Lower leg skin (tissue), 4 donors: ENCODE results near the gene AJAP1. TPM values are rescaled to one million over a fixed set of nuclear protein-coding genes. Genes with fewer than 3 reads are reported as not detected.

ENCODE experiments used
- DNase-seq, 2 donors: peaks; one replicate each; pipeline ENCODE4 v3.0.0-alpha.2; 2019; ENCODE audit warnings: low spot score in 2 of 2
- H3K4me3 ChIP-seq: fragments of 200-600 bp; sonication (generic); 2 replicates; pipeline ENCODE4 v1.5.1; 2017; ENCODE audit warnings: mild to moderate bottlenecking, low read depth; ENCODE audit not compliant: poor library complexity, severe bottlenecking
- POLR2A ChIP-seq, 2 donors: fragments of 450-650 bp; IDR thresholded peaks; one replicate each; pipeline ENCODE4 v1.6.1; 2016 to 2017; ENCODE audit warnings: antibody characterized with exemption in 2 of 2, mild to moderate bottlenecking in 1 of 2, moderate library complexity in 1 of 2
- WGBS, 2 donors: methylation state at CpG; one replicate each; pipeline ENCODE4 v1.1.5; 2018; 5-methylcytosine and 5-hydroxymethylcytosine counted together
- intact Hi-C: fragments of 100-400 bp; cut with DNase I; formaldehyde crosslinking; loops from one replicate; pipeline ENCODE4 v1.15.0; 2023; ENCODE audit warnings: low total_unique reads
- total RNA-seq, 4 donors: library from RNA; depleted of rRNA; stranded (reverse); fragments of >200 nt; gene quantifications; one replicate each; pipeline ENCODE4 v1.1.0, GENCODE V29; 2016
- TF ChIP-seq, protein P1 (sequence below), 3 donors: fragments of 450-650 bp; IDR thresholded peaks; one replicate each; pipeline ENCODE4 v1.5.1; 2016; ENCODE audit warnings: antibody characterized with exemption in 3 of 3, mild to moderate bottlenecking in 3 of 3, moderate library complexity in 2 of 3

AJAP1 gene
- total RNA-seq, 4 donors from 2014 or later: 0.69 to 1.7 (median 1.3) TPM

DNA sequence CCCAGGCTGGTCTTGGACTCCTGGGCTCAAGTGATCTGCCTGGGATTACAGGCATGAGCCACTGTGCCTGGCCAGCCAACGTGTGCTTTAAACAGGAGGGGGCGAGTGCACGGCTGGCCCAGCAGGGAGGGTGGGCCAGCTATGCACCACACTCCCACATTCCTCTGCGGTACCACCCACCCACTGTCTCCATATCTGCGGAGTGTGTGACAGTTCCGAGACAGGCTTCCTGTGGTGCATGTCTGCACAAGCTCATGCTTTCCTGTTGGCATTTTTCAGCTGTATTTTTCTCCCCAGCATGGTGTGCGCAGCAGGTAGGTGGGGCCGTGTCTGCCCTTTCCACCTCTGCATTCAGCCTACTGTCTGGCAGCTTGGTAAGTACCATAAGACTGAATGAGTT, 183.3 kb downstream of the AJAP1 start:
- intact Hi-C loops: no loop called here
- no peak for TF ChIP-seq POLR2A (IDR thresholded peaks at IDR 0.05)
- TF ChIP-seq, protein P1, sequence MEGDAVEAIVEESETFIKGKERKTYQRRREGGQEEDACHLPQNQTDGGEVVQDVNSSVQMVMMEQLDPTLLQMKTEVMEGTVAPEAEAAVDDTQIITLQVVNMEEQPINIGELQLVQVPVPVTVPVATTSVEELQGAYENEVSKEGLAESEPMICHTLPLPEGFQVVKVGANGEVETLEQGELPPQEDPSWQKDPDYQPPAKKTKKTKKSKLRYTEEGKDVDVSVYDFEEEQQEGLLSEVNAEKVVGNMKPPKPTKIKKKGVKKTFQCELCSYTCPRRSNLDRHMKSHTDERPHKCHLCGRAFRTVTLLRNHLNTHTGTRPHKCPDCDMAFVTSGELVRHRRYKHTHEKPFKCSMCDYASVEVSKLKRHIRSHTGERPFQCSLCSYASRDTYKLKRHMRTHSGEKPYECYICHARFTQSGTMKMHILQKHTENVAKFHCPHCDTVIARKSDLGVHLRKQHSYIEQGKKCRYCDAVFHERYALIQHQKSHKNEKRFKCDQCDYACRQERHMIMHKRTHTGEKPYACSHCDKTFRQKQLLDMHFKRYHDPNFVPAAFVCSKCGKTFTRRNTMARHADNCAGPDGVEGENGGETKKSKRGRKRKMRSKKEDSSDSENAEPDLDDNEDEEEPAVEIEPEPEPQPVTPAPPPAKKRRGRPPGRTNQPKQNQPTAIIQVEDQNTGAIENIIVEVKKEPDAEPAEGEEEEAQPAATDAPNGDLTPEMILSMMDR (IDR thresholded peaks at IDR 0.05): no peak
- WGBS, 2 donors: 49 to 57% methylated on average over 8 of the region's 8 CpGs
- DNase-seq: no peak
- H3K4me3 ChIP-seq: no peak overlapping the region

DNA sequence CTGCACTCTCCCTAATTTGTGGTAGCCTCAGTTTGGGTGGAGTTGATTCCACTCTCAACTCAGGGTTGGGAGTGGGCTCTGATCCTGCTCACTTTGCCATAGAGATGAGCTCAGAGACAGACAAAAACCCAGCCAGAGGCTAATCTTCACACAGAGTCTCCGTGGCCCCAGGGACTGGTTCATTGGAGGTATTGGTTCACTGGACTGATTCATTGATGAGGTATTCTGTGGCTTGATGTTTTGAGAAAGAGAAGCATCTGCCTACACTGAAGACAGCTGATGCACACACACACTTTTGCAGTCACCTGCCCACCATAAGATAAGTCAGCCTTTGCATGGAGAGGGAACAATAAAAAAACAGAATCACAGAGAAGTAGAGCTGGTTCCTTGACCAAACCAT, 183.8 kb downstream of the AJAP1 start:
- TF ChIP-seq, protein P1 (IDR thresholded peaks at IDR 0.05): no peak
- TF ChIP-seq POLR2A (IDR thresholded peaks at IDR 0.05): no peak
- intact Hi-C loops: no loop called here
- H3K4me3 ChIP-seq: no peak overlapping the region
- no peak for DNase-seq
- 57% methylated on average over 1 of the region's 1 CpG; no CpG with 5 or more reads in 1 of the 2 donors for WGBS, 2 donors
